Measurements from ENCODE around the gene AK8.

Gene AK8

GRCh38 chr9:132857616-132858342 is 20.3 kb downstream of the AK8 start:
- peak in 2 of 3 experiments; percentile 70 to 80 for DNase-seq

GRCh38 chr9:132857031-132857430 is 21.1 kb downstream of the AK8 start:
- DNase-seq, result no peak

GRCh38 chr9:132855904-132856303 is 22.2 kb downstream of the AK8 start:
- no peak for DNase-seq

GRCh38 chr9:132854832-132855231 is 23.3 kb downstream of the AK8 start:
- no peak for DNase-seq

- no peak for DNase-seq
Observed at GRCh38 chr9:132853482-132853881, 24.6 kb downstream of the AK8 start.

GRCh38 chr9:132849185-132849706 is 28.8 kb downstream of the AK8 start:
- no peak for DNase-seq

GRCh38 chr9:132846918-132847515 is 31.1 kb downstream of the AK8 start:
- DNase-seq, result no peak

GRCh38 chr9:132846109-132846917 is 31.8 kb downstream of the AK8 start:
- DNase-seq, result no peak

GRCh38 chr9:132842124-132843044 is 35.7 kb downstream of the AK8 start:
- DNase-seq, result no peak

GRCh38 chr9:132840980-132841379 is 37.1 kb downstream of the AK8 start:
- DNase-seq, result no peak

- no peak for DNase-seq
Observed at GRCh38 chr9:132838291-132838690, 39.8 kb downstream of the AK8 start.

GRCh38 chr9:132837501-132838286 is 40.4 kb downstream of the AK8 start:
- no peak for DNase-seq

- DNase-seq, result no peak
Observed at GRCh38 chr9:132834343-132834742, 43.7 kb downstream of the AK8 start.

GRCh38 chr9:132833550-132834121 is 44.4 kb downstream of the AK8 start:
- no peak for DNase-seq

- no peak for DNase-seq
Observed at GRCh38 chr9:132832171-132832881, 45.8 kb downstream of the AK8 start.

GRCh38 chr9:132828201-132828770 is 49.8 kb downstream of the AK8 start:
- no peak for DNase-seq

GRCh38 chr9:132827366-132827765 is 50.7 kb downstream of the AK8 start:
- DNase-seq, result no peak

- no peak for DNase-seq
Observed at GRCh38 chr9:132826621-132827365, 51.3 kb downstream of the AK8 start.

GRCh38 chr9:132826131-132826530 is 52.0 kb downstream of the AK8 start:
- no peak for DNase-seq

All from NCI-H1417 (cell line).